ENCODE measurements around the gene COL5A1.

DNA sequence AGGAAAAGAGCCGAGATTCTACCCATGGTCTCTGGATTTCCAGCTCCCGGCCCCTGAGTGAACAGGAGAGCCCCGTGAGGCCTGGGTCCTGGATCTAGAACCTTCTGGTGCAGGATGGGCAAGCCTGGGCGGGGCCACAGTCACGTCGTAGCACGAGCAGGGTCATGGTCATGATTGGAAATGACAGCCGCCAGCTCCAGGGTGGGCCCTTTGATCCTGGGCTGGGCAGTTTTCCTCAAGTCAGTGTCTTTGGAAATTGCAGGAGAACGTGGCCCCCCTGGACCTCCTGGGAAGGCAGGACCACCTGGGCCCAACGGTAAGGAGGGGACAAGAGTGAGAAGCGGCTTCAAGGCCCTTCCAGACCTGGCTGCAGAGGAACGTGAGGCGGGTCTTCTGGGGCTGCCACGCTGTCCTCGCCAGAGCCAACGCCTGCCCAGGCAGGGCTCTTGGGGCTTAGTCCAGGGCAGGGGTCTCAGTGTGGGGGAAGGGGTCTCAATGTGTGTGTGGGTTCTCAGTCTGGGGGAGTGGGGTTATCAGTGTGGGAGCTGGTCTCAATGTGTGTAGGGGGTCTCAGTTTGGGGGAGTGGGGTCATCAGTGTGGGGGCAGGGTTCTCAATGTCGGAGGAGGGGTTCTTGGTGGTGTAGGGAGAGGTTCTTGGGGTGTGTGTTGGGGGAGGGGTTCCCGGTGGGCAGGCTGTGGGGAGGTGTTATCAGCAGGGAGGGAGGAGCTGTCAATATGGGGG lies 241.6 kb downstream of the COL5A1 start:
- no peak for TF ChIP-seq RAD21 (IDR thresholded peaks at IDR 0.05; ENCODE audit: low read depth)
- no peak for TF ChIP-seq TEAD4 (IDR thresholded peaks at IDR 0.05)
- no peak for TF ChIP-seq EP300 (IDR thresholded peaks at IDR 0.05; ENCODE audit: borderline replicate concordance)
- no peak for TF ChIP-seq TAF1 (IDR thresholded peaks at IDR 0.05; ENCODE audit: low read depth)
- TF ChIP-seq, protein P1, sequence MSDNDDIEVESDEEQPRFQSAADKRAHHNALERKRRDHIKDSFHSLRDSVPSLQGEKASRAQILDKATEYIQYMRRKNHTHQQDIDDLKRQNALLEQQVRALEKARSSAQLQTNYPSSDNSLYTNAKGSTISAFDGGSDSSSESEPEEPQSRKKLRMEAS (IDR thresholded peaks at IDR 0.05), result no peak
- TF ChIP-seq, protein P2, sequence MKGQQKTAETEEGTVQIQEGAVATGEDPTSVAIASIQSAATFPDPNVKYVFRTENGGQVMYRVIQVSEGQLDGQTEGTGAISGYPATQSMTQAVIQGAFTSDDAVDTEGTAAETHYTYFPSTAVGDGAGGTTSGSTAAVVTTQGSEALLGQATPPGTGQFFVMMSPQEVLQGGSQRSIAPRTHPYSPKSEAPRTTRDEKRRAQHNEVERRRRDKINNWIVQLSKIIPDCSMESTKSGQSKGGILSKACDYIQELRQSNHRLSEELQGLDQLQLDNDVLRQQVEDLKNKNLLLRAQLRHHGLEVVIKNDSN (IDR thresholded peaks at IDR 0.05), result no peak
- TF ChIP-seq CREB1 (IDR thresholded peaks at IDR 0.05; ENCODE audit: low read depth), result no peak
- no peak for TF ChIP-seq NFIC (IDR thresholded peaks at IDR 0.05)
- TF ChIP-seq, protein P3, sequence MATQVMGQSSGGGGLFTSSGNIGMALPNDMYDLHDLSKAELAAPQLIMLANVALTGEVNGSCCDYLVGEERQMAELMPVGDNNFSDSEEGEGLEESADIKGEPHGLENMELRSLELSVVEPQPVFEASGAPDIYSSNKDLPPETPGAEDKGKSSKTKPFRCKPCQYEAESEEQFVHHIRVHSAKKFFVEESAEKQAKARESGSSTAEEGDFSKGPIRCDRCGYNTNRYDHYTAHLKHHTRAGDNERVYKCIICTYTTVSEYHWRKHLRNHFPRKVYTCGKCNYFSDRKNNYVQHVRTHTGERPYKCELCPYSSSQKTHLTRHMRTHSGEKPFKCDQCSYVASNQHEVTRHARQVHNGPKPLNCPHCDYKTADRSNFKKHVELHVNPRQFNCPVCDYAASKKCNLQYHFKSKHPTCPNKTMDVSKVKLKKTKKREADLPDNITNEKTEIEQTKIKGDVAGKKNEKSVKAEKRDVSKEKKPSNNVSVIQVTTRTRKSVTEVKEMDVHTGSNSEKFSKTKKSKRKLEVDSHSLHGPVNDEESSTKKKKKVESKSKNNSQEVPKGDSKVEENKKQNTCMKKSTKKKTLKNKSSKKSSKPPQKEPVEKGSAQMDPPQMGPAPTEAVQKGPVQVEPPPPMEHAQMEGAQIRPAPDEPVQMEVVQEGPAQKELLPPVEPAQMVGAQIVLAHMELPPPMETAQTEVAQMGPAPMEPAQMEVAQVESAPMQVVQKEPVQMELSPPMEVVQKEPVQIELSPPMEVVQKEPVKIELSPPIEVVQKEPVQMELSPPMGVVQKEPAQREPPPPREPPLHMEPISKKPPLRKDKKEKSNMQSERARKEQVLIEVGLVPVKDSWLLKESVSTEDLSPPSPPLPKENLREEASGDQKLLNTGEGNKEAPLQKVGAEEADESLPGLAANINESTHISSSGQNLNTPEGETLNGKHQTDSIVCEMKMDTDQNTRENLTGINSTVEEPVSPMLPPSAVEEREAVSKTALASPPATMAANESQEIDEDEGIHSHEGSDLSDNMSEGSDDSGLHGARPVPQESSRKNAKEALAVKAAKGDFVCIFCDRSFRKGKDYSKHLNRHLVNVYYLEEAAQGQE (IDR thresholded peaks at IDR 0.05; ENCODE audit: low read depth), result no peak
- TF ChIP-seq YY1 (IDR thresholded peaks at IDR 0.05; ENCODE audit: low read depth), result no peak
- TF ChIP-seq TCF12 (IDR thresholded peaks at IDR 0.05; ENCODE audit: low read depth), result no peak
- no peak for TF ChIP-seq EGR1 (IDR thresholded peaks at IDR 0.05)
- TF ChIP-seq FOXM1 (IDR thresholded peaks at IDR 0.05; ENCODE audit: borderline replicate concordance, low read depth), result no peak

Data from Ishikawa (cell line).